Spleen (tissue), 11 donors: ENCODE measurements around the gene CDRT4. TPM values are rescaled to one million over a fixed set of nuclear protein-coding genes. Genes with fewer than 3 reads are reported as not detected.

Experiments
- DNase-seq: peaks from one replicate; pipeline ENCODE4 v3.0.0-alpha.2; 2020
- H3K27ac ChIP-seq, 8 donors: fragments of 200-600 bp; sonication (generic) in 7 of 8; 1 replicate in 4 of 8; 2 replicates in 4 of 8; pipeline versions ENCODE4 v1.5.0 to v1.8.0; 2016 to 2021; ENCODE audit warnings: inconsistent platforms in 4 of 8, mild to moderate bottlenecking in 4 of 8, moderate library complexity in 1 of 8
- H3K27me3 ChIP-seq, 7 donors: fragments of 200-600 bp; sonication (generic) in 6 of 7; replicated peaks in 1 of 7; 1 replicate in 4 of 7; 2 replicates in 3 of 7; pipeline versions ENCODE4 v1.5.0 to v1.8.0; 2016 to 2021; ENCODE audit warnings: inconsistent platforms in 3 of 7, mild to moderate bottlenecking in 1 of 7
- H3K36me3 ChIP-seq, 6 donors: fragments of 200-600 bp; sonication (generic) in 5 of 6; 1 replicate in 4 of 6; 2 replicates in 2 of 6; pipeline versions ENCODE4 v1.5.0 to v1.8.0; 2016 to 2021; ENCODE audit warnings: inconsistent platforms in 2 of 6
- H3K4me1 ChIP-seq, 6 donors: fragments of 200-600 bp; sonication (generic) in 5 of 6; 1 replicate in 3 of 6; 2 replicates in 3 of 6; pipeline versions ENCODE4 v1.5.0 to v1.8.0; 2016 to 2021; ENCODE audit warnings: inconsistent platforms in 3 of 6
- H3K4me3 ChIP-seq, 8 donors: fragments of 200-600 bp; sonication (generic) in 7 of 8; 1 replicate in 4 of 8; 2 replicates in 4 of 8; pipeline versions ENCODE4 v1.5.0 to v1.8.0; 2016 to 2021; ENCODE audit warnings: inconsistent platforms in 4 of 8, mild to moderate bottlenecking in 4 of 8, moderate library complexity in 2 of 8
- H3K9me3 ChIP-seq, 8 donors: fragments of 200-600 bp; sonication (generic) in 7 of 8; 1 replicate in 4 of 8; 2 replicates in 4 of 8; pipeline versions ENCODE4 v1.5.0 to v1.8.0; 2016 to 2021; ENCODE audit warnings: inconsistent platforms in 4 of 8
- CTCF ChIP-seq, 11 experiments: fragments of 200-600 bp in 7 of 11; fragments of 450-650 bp in 4 of 11; sonication (generic) in 4 of 11; IDR thresholded peaks in 8 of 11; conservative IDR thresholded peaks in 3 of 11; 1 replicate in 7 of 11; 2 replicates in 4 of 11; pipeline versions ENCODE4 v1.4.0 to v1.8.0; 2016 to 2021; ENCODE audit warnings: antibody characterized with exemption in 11 of 11, inconsistent platforms in 4 of 11, mild to moderate bottlenecking in 1 of 11
- POLR2A ChIP-seq, 3 donors: fragments of 450-650 bp; IDR thresholded peaks; one replicate each; pipeline ENCODE4 v1.5.1; 2017; ENCODE audit warnings: antibody characterized with exemption in 3 of 3, mild to moderate bottlenecking in 1 of 3
- POLR2AphosphoS5 ChIP-seq, 3 donors: sonication (generic); formaldehyde crosslinking; IDR thresholded peaks; one replicate each; pipeline ENCODE4 v1.5.1; 2017; ENCODE audit warnings: antibody characterized with exemption in 3 of 3
- WGBS, 5 donors: extraction: QIAGEN DNeasy Blood & Tissue Kit in 3 of 5; methylation state at CpG; one replicate each; pipeline versions ENCODE4 v1.1.5 to v1.1.7; 2013 to 2018; 5-methylcytosine and 5-hydroxymethylcytosine counted together
- intact Hi-C: fragments of 100-400 bp; cut with DNase I; formaldehyde crosslinking; loops from one replicate; pipeline ENCODE4 v1.15.0; 2023; ENCODE audit warnings: low total_unique reads
- polyA plus RNA-seq, 3 donors: library from polyadenylated mRNA; stranded (reverse); fragments of 200-250 nt; gene quantifications; one replicate each; pipeline ENCODE4 v1.2.1, GENCODE V29; 2013
- total RNA-seq, 7 donors: library from RNA; depleted of rRNA in 3 of 7; stranded (reverse); fragments of >200 nt in 3 of 7; fragmentation: NEBNext Ultra II Directional in 4 of 7; extraction: Animal tissue kit (Norgen Biotek cat#: 25700) in 4 of 7; gene quantifications; one replicate each; pipeline versions ENCODE4 v1.1.0 to v1.2.1, GENCODE V29; 2016 to 2021
- donor health status: healthy with polysubstance abuse.
- donor health status: DM: no; HTN: no; CAD: no; lungs with moderate emphysema.
- donor health status: DM: no; HTN: no; CAD: no.
- donor health status: Bipolar disorder and iron deficiency.
- donor health status: healthy.
- donor health status: DM: no; HTN: no; CAD: no.
- donor health status: DM: yes; HTN: yes; CAD: no.

Gene CDRT4
- total and polyA plus RNA-seq, 10 donors, result 4.5 to 18.7 (median 14.0) TPM

DNA sequence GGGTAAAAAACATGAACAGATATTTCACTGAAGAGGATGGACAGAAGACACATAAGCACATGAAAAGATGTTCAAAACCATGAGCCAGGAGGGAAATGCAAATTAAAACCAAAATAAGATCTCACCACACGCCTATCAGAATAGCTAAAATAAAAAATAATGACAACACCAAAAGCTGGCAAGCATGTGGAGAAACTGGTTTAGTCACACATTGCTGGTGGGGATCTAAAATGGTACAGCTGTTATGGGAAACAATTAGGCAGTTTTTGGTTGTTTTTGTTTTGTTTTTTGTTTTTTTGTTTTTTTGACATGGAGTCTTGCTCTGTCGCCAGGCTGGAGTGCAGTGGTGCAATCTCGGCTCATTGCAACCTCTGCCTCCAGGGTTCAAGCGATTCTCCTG, 81.3 kb downstream of the CDRT4 start:
- intact Hi-C loops, result no loop called here
- Histone ChIP-seq H3K27me3 (peaks cover 0 to 3% (median 0%) of the 10 kb centered on the region in 7 donors), H3K4me3 (no peak overlapping the region), H3K27ac (no peak overlapping the region), H3K36me3 (no peaks in the 10 kb centered on the region), H3K4me1 (peaks cover 0 to 7% (median 2%) of the 10 kb centered on the region in 6 donors), H3K9me3 (no peaks in the 10 kb centered on the region)
- no peak for TF ChIP-seq POLR2AphosphoS5 (IDR thresholded peaks at IDR 0.05)
- no peak for TF ChIP-seq POLR2A (IDR thresholded peaks at IDR 0.05)
- TF ChIP-seq CTCF (IDR thresholded peaks at IDR 0.05 in 8 of 11, conservative IDR thresholded peaks at IDR 0.05 in 3 of 11), result no peak
- no peak for DNase-seq
- 84 to 98% (median 92%) methylated on average over 4 of the region's 4 CpGs for WGBS, 5 donors

Other genes starting within 250 kb of the CDRT4 start
- 10 to 100 TPM; 30.0 to 40.0 (median 33.3) TPM for gene PMP22, start 202.3 kb downstream of the CDRT4 start, total RNA-seq
- 10 to 100 TPM in 2 of 3 donors, 1 to 10 TPM in 1; 9.5 to 23.8 (median 22.1) TPM for gene PMP22, start 202.3 kb downstream of the CDRT4 start, polyA plus RNA-seq
- gene TEKT3, start 126.0 kb downstream of the CDRT4 start, total RNA-seq, result 1 to 10 TPM in 2 of 7 donors, under 1 TPM in 3, not detected in 2; 0.27 to 2.2 (median 0.47) TPM
- gene TEKT3, start 126.0 kb downstream of the CDRT4 start, polyA plus RNA-seq, result under 1 TPM; 0.10 to 0.78 (median 0.27) TPM
- 10 to 100 TPM; 20.4 to 60.5 (median 27.1) TPM for gene TVP23C, start 95.9 kb upstream of the CDRT4 start, total RNA-seq
- 1 to 10 TPM; 1.5 to 3.7 (median 2.7) TPM for gene TVP23C, start 95.9 kb upstream of the CDRT4 start, polyA plus RNA-seq
- gene FBXW10B, start 152.1 kb upstream of the CDRT4 start, total RNA-seq, result 1 to 10 TPM in 2 of 7 donors, under 1 TPM in 5; 0.33 to 1.4 (median 0.79) TPM
- under 1 TPM; 0.28 to 0.44 (median 0.29) TPM for gene FBXW10B, start 152.1 kb upstream of the CDRT4 start, polyA plus RNA-seq
- gene TRIM16, start 216.7 kb upstream of the CDRT4 start, total RNA-seq, result 10 to 100 TPM in 3 of 7 donors, 1 to 10 TPM in 4; 7.7 to 17.2 (median 10.0) TPM
- gene TRIM16, start 216.7 kb upstream of the CDRT4 start, polyA plus RNA-seq, result 1 to 10 TPM; 4.6 to 6.5 (median 5.3) TPM
- gene ZNF286A, start 232.1 kb upstream of the CDRT4 start, total RNA-seq, result 10 to 100 TPM; 13.1 to 24.9 (median 19.0) TPM
- gene ZNF286A, start 232.1 kb upstream of the CDRT4 start, polyA plus RNA-seq, result 1 to 10 TPM; 4.0 to 6.0 (median 4.5) TPM